Transverse colon (tissue), 1 donor: Measurements from ENCODE around the gene CGB8.
"Not testable (repeated sequence)": the region's sequence is repeated elsewhere in the genome, so short reads cannot be mapped to it uniquely, and the experiment has no call there.

Experiments used
- EP300 ChIP-seq: sonication (generic); formaldehyde crosslinking; IDR thresholded peaks from one replicate; pipeline ENCODE4 v1.6.1; 2017; ENCODE audit warnings: antibody characterized with exemption, low read depth
- POLR2A ChIP-seq: fragments of 450-650 bp; IDR thresholded peaks from one replicate; pipeline ENCODE4 v1.6.1; 2016; ENCODE audit warnings: antibody characterized with exemption, mild to moderate bottlenecking, moderate library complexity

GRCh38 chr19:49028686-49029085 lies 20.2 kb downstream of the CGB8 start:
- TF ChIP-seq POLR2A, EP300: not testable (repeated sequence)
